Endodermal cell (in vitro differentiated cells): ENCODE measurements around the gene CFHR4. TPM values are rescaled to one million over a fixed set of nuclear protein-coding genes. Genes with fewer than 3 reads are reported as not detected.
"Not testable (repeated sequence)": the region's sequence is repeated elsewhere in the genome, so short reads cannot be mapped to it uniquely, and the experiment has no call there.

Source experiments
- DNase-seq: peaks from one replicate; pipeline ENCODE4 v3.0.0-alpha.2; 2017
- H3K27ac ChIP-seq: 2 replicates; pipeline ENCODE4 v1.5.1; 2013; ENCODE audit warnings: mild to moderate bottlenecking, low read depth, low read length, moderate library complexity
- H3K27me3 ChIP-seq: 2 replicates; pipeline ENCODE4 v1.6.1; 2013; ENCODE audit warnings: mild to moderate bottlenecking, low read length, moderate library complexity; ENCODE audit not compliant: insufficient read depth, control insufficient read depth, poor library complexity, severe bottlenecking
- H3K36me3 ChIP-seq: 2 replicates; pipeline ENCODE4 v1.7.0; 2013; ENCODE audit warnings: mild to moderate bottlenecking, low read length, moderate library complexity; ENCODE audit not compliant: control insufficient read depth, insufficient read depth
- H3K4me1 ChIP-seq: one replicate; pipeline ENCODE4 v1.7.0; 2013; ENCODE audit warnings: low read length; ENCODE audit not compliant: control insufficient read depth, insufficient read depth
- H3K4me3 ChIP-seq: 2 replicates; pipeline ENCODE4 v1.5.1; 2013; ENCODE audit warnings: mild to moderate bottlenecking, low read length, moderate library complexity
- H3K9ac ChIP-seq: 2 replicates; pipeline ENCODE4 v1.6.1; 2013; ENCODE audit warnings: mild to moderate bottlenecking, low read length, moderate library complexity; ENCODE audit not compliant: poor library complexity, severe bottlenecking; ENCODE audit errors: extremely low read depth
- H3K9me3 ChIP-seq: 2 replicates; pipeline ENCODE4 v1.6.1; 2013; ENCODE audit warnings: mild to moderate bottlenecking, low read length, moderate library complexity; ENCODE audit not compliant: control insufficient read depth
- H3K27ac Mint-ChIP-seq: 2 replicates; pipeline ENCODE4 v1.8.0; 2020; ENCODE audit warnings: mixed read lengths
- H3K27me3 Mint-ChIP-seq: 2 replicates; pipeline ENCODE4 v1.8.0; 2021; ENCODE audit warnings: mild to moderate bottlenecking, mixed read lengths; ENCODE audit not compliant: insufficient read depth
- H3K36me3 Mint-ChIP-seq: 2 replicates; pipeline ENCODE4 v1.8.0; 2020; ENCODE audit warnings: low read depth, mixed read lengths
- H3K4me1 Mint-ChIP-seq: 2 replicates; pipeline ENCODE4 v1.8.0; 2020; ENCODE audit warnings: mixed read lengths
- H3K4me3 Mint-ChIP-seq: 2 replicates; pipeline ENCODE4 v1.8.0; 2020; ENCODE audit warnings: mild to moderate bottlenecking, moderate library complexity, mixed read lengths
- H3K9me3 Mint-ChIP-seq: 2 replicates; pipeline ENCODE4 v1.8.0; 2020; ENCODE audit warnings: mild to moderate bottlenecking, mixed read lengths
- CTCF ChIP-seq: fragments of 200-600 bp; sonication (generic); conservative IDR thresholded peaks from 2 replicates; pipeline ENCODE4 v1.5.0; 2021; ENCODE audit warnings: antibody characterized with exemption, mild to moderate bottlenecking
- WGBS, 2 experiments: methylation state at CpG; one replicate each; pipeline versions ENCODE4 v1.1.5 to v1.1.7; 2013; ENCODE audit warnings: missing lambda C conversion rate in 2 of 2, mixed read lengths in 1 of 2; ENCODE audit not compliant: insufficient coverage in 1 of 2, insufficient read length in 1 of 2; 5-methylcytosine and 5-hydroxymethylcytosine counted together
- long read RNA-seq, 4 experiments: library from polyadenylated mRNA in 2 of 4; library from RNA in 1 of 4; library from capped mRNA in 1 of 4; stranded (forward) in 3 of 4; unstranded in 1 of 4; transcript quantifications; one replicate each; pipeline ENCODE4 v2.0.0, GENCODE V29; 2020 to 2021; ENCODE audit warnings: inconsistent platforms in 1 of 4
- polyA plus RNA-seq, 2 experiments: library from polyadenylated mRNA; stranded (reverse); fragments of 50-300 nt; gene quantifications; one replicate each; pipeline ENCODE4 v1.2.3, GENCODE V29; 2013
- total RNA-seq, 2 donors: library from RNA; stranded (reverse); fragmentation: NEBNext Ultra II Directional in 1 of 2; extraction: Animal tissue kit (Norgen Biotek cat#: 25700) in 1 of 2; gene quantifications; 2 replicates in 1 of 2; 3 replicates in 1 of 2; pipeline ENCODE4 v1.2.1, GENCODE V29; 2021

The CFHR4 gene
- total RNA-seq = not detected
- polyA plus RNA-seq (2013, experiment 1 of 2) = not detected
- not detected for polyA plus RNA-seq (2013, experiment 2 of 2)
- long read RNA-seq, experiment 1 = 0 reads
- long read RNA-seq, experiment 2 = 0 reads
- long read RNA-seq, experiment 3 = 0 reads
- long read RNA-seq, experiment 4 = 0 reads

GRCh38 chr1:196887515-196888239, at the start of gene CFHR4:
CFHR4 (plus strand) TSS chr1:196888052; CDS start chr1:196888151, 99 bp downstream.
- Histone ChIP-seq H3K9me3 (peaks cover 15% of the 10 kb centered on the region), H3K4me3 (peak within 1 kb of the TSS; percentile 53), H3K36me3 (no peaks in the 10 kb centered on the region), H3K9ac (no peak within 1 kb of the TSS), H3K4me1 (no peaks in the 10 kb centered on the region), H3K27ac (no peak within 1 kb of the TSS), H3K27me3 (no peaks in the 10 kb centered on the region)
- Mint-ChIP-seq H3K36me3 (no peaks in the 10 kb centered on the region), H3K27ac (no peak within 1 kb of the TSS), H3K4me3 (no peak within 1 kb of the TSS), H3K27me3 (no peaks in the 10 kb centered on the region), H3K4me1 (no peaks in the 10 kb centered on the region), H3K9me3 (peaks cover 16% of the 10 kb centered on the region)
- TF ChIP-seq CTCF = no peak
- no peak for DNase-seq

GRCh38 chr1:196849613-196850492, 38.0 kb upstream of the CFHR4 start:
- H3K27me3 ChIP-seq, H3K4me3 ChIP-seq, H3K9ac ChIP-seq, H3K36me3 Mint-ChIP-seq, H3K4me1 Mint-ChIP-seq, H3K27me3 Mint-ChIP-seq, DNase-seq, H3K9me3 ChIP-seq, H3K9me3 Mint-ChIP-seq, H3K4me1 ChIP-seq, H3K4me3 Mint-ChIP-seq, H3K27ac Mint-ChIP-seq, H3K27ac ChIP-seq, H3K36me3 ChIP-seq: not testable (repeated sequence)
- WGBS, 2 experiments = 100% methylated on average over 4 of the region's 4 CpGs; no CpG with 5 or more reads in 1 of the 2 experiments

- Histone ChIP-seq H3K4me3 (no peak overlapping the region), H3K36me3 (no peaks in the 10 kb centered on the region), H3K27ac (no peak overlapping the region), H3K4me1 (no peaks in the 10 kb centered on the region), H3K9me3 (no peaks in the 10 kb centered on the region), H3K9ac (no peak overlapping the region), H3K27me3 (no peaks in the 10 kb centered on the region)
- no peaks in the 10 kb centered on the region for H3K4me1 Mint-ChIP-seq
- no peaks in the 10 kb centered on the region for H3K27me3 Mint-ChIP-seq
- no peak for TF ChIP-seq CTCF
- no peaks in the 10 kb centered on the region for H3K36me3 Mint-ChIP-seq
- DNase-seq = no peak
- no peaks in the 10 kb centered on the region for H3K9me3 Mint-ChIP-seq
- WGBS, 2 experiments = 93 to 100% methylated on average over 4 to 6 of the region's 6 CpGs
- H3K4me3 Mint-ChIP-seq = no peak overlapping the region
- no peak overlapping the region for H3K27ac Mint-ChIP-seq
Observed at GRCh38 chr1:196856053-196856452, 31.8 kb upstream of the CFHR4 start.
